Natural killer cell (primary cell): ENCODE measurements around the gene MYL12A. TPM values are rescaled to one million over a fixed set of nuclear protein-coding genes. Genes with fewer than 3 reads are reported as not detected.
"Not testable (repeated sequence)": the region's sequence is repeated elsewhere in the genome, so short reads cannot be mapped to it uniquely, and the experiment has no call there.

ENCODE experiments used
- ATAC-seq, 3 donors: fragments of 150-1000 bp in 2 of 3; fragments of 200-7000 bp in 1 of 3; cut with Tn5 transposase; 1 replicate in 1 of 3; 2 replicates in 2 of 3; pipeline ENCODE4 v1.10.0; 2021; ENCODE audit warnings: mild to moderate bottlenecking in 2 of 3, moderate library complexity in 2 of 3
- DNase-seq, 2 donors: peaks; one replicate each; pipeline versions ENCODE4 v3.0.0 to v3.0.0-alpha.2; 2013 to 2021; ENCODE audit warnings: mixed read lengths in 1 of 2
- H3K27ac ChIP-seq: one replicate; pipeline ENCODE4 v1.5.1; 2013; ENCODE audit warnings: mild to moderate bottlenecking, low read length
- H3K27me3 ChIP-seq: one replicate; pipeline ENCODE4 v1.6.1; 2013; ENCODE audit warnings: low read length; ENCODE audit not compliant: control insufficient read depth, insufficient read depth
- H3K36me3 ChIP-seq: one replicate; pipeline ENCODE4 v1.6.1; 2013; ENCODE audit warnings: low read length; ENCODE audit not compliant: control insufficient read depth, insufficient read depth
- H3K4me1 ChIP-seq: one replicate; pipeline ENCODE4 v1.6.1; 2013; ENCODE audit warnings: low read length; ENCODE audit not compliant: control insufficient read depth, insufficient read depth
- H3K4me3 ChIP-seq: one replicate; pipeline ENCODE4 v1.5.1; 2013; ENCODE audit warnings: low read length
- H3K9me3 ChIP-seq: one replicate; pipeline ENCODE4 v1.6.1; 2013; ENCODE audit warnings: low read length; ENCODE audit not compliant: control insufficient read depth, insufficient read depth
- H3K27ac Mint-ChIP-seq, 2 donors: one replicate each; pipeline ENCODE4 v1.8.0; 2022; ENCODE audit warnings: mild to moderate bottlenecking in 2 of 2, mixed read lengths in 2 of 2, moderate library complexity in 1 of 2
- H3K27me3 Mint-ChIP-seq, 2 donors: one replicate each; pipeline ENCODE4 v1.8.0; 2022; ENCODE audit warnings: low read depth in 2 of 2, mixed read lengths in 2 of 2
- H3K36me3 Mint-ChIP-seq: one replicate; pipeline ENCODE4 v1.8.0; 2022; ENCODE audit warnings: mixed read lengths
- H3K4me1 Mint-ChIP-seq, 2 donors: one replicate each; pipeline ENCODE4 v1.8.0; 2022; ENCODE audit warnings: mixed read lengths in 2 of 2
- H3K4me3 Mint-ChIP-seq: one replicate; pipeline ENCODE4 v1.8.0; 2022; ENCODE audit warnings: mild to moderate bottlenecking, moderate library complexity, mixed read lengths
- H3K9me3 Mint-ChIP-seq, 2 donors: one replicate each; pipeline ENCODE4 v1.8.0; 2022; ENCODE audit warnings: mixed read lengths in 2 of 2
- CTCF ChIP-seq: fragments of 200-600 bp; IDR thresholded peaks from one replicate; pipeline ENCODE4 v1.8.0; 2022; ENCODE audit warnings: antibody characterized with exemption
- WGBS: methylation state at CpG from one replicate; pipeline ENCODE4 v1.1.7; 2013; ENCODE audit warnings: missing lambda C conversion rate; ENCODE audit not compliant: insufficient coverage; 5-methylcytosine and 5-hydroxymethylcytosine counted together
- intact Hi-C: fragments of 100-400 bp; cut with micrococcal nuclease; formaldehyde crosslinking; loops from one replicate; pipeline ENCODE4 v1.14.2; 2022
- total RNA-seq, 4 donors: library from RNA; stranded (reverse); fragments of 120-200 nt in 1 of 4; gene quantifications; one replicate each; pipeline versions ENCODE4 v1.2.3 to v1.2.4, GENCODE V29; 2013 to 2022

MYL12A gene
- 100 to 1,000 TPM; 532 to 652 (median 572) TPM for total RNA-seq
- total RNA-seq (2013): 1,249 TPM

GRCh38 chr18:3247240-3248061 is at the start of gene MYL12A:
Gene MYL12A, plus strand, starts transcription at chr18:3247801. Its CDS starts 5,447 bp downstream, at chr18:3253248.
- WGBS: under 1% methylated on average over 65 of the region's 65 CpGs
- intact Hi-C loops: loop anchor here (1.0 to 5.0 kb wide), 6 partner anchors 15 to 348 kb away; partner anchors contain the start of genes LPIN2 and MYL12B

DNA sequence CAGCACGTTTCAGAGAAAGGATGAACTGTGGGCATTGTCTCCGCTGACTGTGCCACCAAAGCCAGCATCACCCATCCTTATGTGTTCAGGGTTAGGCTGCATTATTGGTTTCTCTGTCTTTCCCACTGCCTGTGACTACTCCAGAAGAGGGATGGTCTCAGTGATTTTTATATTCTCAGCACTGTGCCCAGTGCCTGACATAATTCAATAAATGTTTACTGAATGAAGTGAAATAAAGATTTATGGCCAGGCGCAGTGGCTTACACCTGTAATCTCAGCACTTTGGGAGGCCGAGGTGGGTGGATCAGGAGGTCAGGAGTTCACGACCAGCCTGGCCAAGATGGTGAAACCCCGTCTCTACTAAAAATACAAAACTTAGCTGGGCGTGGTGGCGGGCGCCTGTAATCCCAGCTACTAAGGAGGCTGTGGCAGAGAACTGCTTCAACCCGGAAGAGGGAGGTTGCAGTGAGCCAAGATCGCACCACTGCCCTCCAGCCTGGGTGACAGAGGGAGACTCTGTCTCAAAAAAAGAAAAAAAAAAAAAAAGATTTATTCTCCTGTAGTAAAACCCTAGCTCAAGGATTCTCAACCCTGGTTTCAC is 49.2 kb upstream of the MYL12A start:
- H3K27ac Mint-ChIP-seq, H3K4me1 ChIP-seq, H3K27me3 Mint-ChIP-seq, intact Hi-C loops, H3K36me3 Mint-ChIP-seq, H3K4me3 ChIP-seq, H3K4me1 Mint-ChIP-seq, H3K27ac ChIP-seq, H3K36me3 ChIP-seq, ATAC-seq, H3K27me3 ChIP-seq, H3K4me3 Mint-ChIP-seq, H3K9me3 Mint-ChIP-seq, DNase-seq, H3K9me3 ChIP-seq: not testable (repeated sequence)
- WGBS: 93% methylated on average over 11 of the region's 11 CpGs

More at GRCh38 chr18:3247240-3248061, at the start of gene MYL12A:
- Mint-ChIP-seq H3K27me3 (no peaks in the 10 kb centered on the region), H3K27ac (peak within 1 kb of the TSS; percentile 88), H3K4me3 (peak within 1 kb of the TSS; percentile 98), H3K9me3 (no peaks in the 10 kb centered on the region), H3K36me3 (peaks cover 7% of the 10 kb centered on the region), H3K4me1 (peaks cover 60 to 65% of the 10 kb centered on the region in 2 donors)
- peaks cover 31% of the 10 kb centered on the region for H3K4me1 ChIP-seq
- peak within 1 kb of the TSS; percentile 95 for H3K4me3 ChIP-seq
- peak; percentile 84 to 93 for DNase-seq
- peak within 1 kb of the TSS; percentile 85 for H3K27ac ChIP-seq
- ATAC-seq: peak; percentile 65 to 84 (median 76)
- TF ChIP-seq CTCF: no peak
- H3K36me3 ChIP-seq: peaks cover 6% of the 10 kb centered on the region
- H3K27me3 ChIP-seq: no peaks in the 10 kb centered on the region
- H3K9me3 ChIP-seq: no peaks in the 10 kb centered on the region

GRCh38 chr18:3199942-3200645 is 47.5 kb upstream of the MYL12A start:
- Histone ChIP-seq H3K4me3 (no peak overlapping the region), H3K27ac (no peak overlapping the region), H3K4me1 (no peaks in the 10 kb centered on the region), H3K36me3 (no peaks in the 10 kb centered on the region), H3K27me3 (no peaks in the 10 kb centered on the region), H3K9me3 (no peaks in the 10 kb centered on the region)
- intact Hi-C loops: no loop called here
- Mint-ChIP-seq H3K36me3 (peaks cover 22% of the 10 kb centered on the region), H3K9me3 (peaks cover 4 to 11% of the 10 kb centered on the region in 2 donors), H3K27ac (no peak overlapping the region), H3K27me3 (no peaks in the 10 kb centered on the region), H3K4me1 (no peaks in the 10 kb centered on the region), H3K4me3 (no peak overlapping the region)
- DNase-seq (no peak), ATAC-seq (no peak)
- 91% methylated on average over 1 of the region's 2 CpGs for WGBS
- TF ChIP-seq CTCF: no peak

DNA sequence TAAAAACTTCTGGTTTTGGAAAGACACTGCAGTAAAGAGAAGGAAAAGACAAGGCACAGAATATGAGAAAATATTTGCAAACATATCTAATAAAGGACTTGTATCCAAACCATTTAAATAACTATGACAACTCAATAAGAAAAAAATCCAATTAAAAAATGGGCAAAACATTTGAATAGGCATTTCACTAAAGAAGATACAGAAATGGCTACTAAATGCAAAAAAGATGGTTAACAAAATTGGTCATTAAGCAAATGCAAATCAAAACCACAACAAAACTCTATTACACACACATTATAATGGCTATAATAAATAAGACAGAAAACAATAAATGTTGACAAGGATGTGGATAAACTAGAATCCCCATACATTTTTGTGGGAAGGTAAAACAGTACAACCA is 42.4 kb upstream of the MYL12A start:
- DNase-seq: no peak
- Histone ChIP-seq H3K4me3 (no peak overlapping the region), H3K9me3 (no peaks in the 10 kb centered on the region), H3K36me3 (no peaks in the 10 kb centered on the region), H3K4me1 (no peaks in the 10 kb centered on the region), H3K27ac (no peak overlapping the region), H3K27me3 (no peaks in the 10 kb centered on the region)
- H3K4me1 Mint-ChIP-seq: peaks cover 0 to 5% of the 10 kb centered on the region in 2 donors
- no peak overlapping the region for H3K4me3 Mint-ChIP-seq
- H3K27me3 Mint-ChIP-seq: no peaks in the 10 kb centered on the region
- intact Hi-C loops: no loop called here
- peaks cover 29% of the 10 kb centered on the region for H3K36me3 Mint-ChIP-seq
- peaks cover 4 to 12% of the 10 kb centered on the region in 2 donors for H3K9me3 Mint-ChIP-seq
- H3K27ac Mint-ChIP-seq: no peak overlapping the region
- ATAC-seq: no peak
- no peak for TF ChIP-seq CTCF
